NCI-H82 (cell line): Measurements from ENCODE around the gene MATCAP1.
A peak's percentile ranks its signal among the peaks of the same experiment; 100 is the strongest.

Source experiments
- DNase-seq: peaks from one replicate; lab custom pipeline; 2025; lab: John Stamatoyannopoulos, UW

The MATCAP1 gene

GRCh38 chr16:67183627-67184452 is at the start of gene MATCAP1:
Gene MATCAP1, minus strand, starts transcription at chr16:67183963. Its CDS starts 3,353 bp downstream, at chr16:67180610.
- peak; percentile 99 for DNase-seq

DNA sequence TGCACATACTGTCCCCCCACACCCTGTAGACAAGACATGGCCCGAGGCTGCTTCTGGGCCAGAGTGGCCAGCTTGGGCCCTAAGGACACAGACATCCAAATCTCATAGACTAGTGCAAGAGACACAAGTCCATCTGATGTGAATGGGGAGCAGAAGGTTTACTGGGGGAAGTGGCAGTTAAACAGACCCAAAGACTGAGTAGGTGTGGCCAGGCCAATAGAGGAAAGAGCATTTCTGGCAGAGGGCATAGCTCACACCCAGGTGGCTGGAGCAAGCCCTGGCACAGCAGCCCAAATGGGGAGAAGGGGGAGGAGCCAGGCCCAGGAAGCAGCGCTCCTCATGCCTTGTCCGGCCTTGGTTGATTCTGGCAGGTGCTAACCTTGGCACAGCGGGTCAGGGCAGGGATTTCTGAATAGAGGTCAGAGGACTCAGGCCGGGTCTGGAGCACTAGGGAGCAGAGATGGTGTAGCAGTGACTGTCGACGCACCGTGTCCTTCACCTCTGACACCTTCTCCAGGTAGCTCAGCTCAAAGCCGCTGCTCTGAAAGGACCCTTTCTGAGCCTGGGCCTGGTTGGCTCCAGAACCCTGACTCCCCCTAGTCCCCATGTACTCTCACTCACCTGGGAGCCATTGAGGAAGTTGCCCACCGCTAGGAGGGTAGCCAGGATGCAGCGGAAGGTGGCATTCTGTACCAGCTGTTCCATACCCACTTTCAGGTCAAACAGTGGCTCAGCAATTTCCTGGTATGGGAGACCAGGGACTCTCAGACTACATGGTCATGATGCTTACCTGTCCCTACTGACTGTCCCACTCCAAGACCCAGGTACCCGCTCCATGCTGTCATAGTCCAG is 47.3 kb upstream of the MATCAP1 start:
- DNase-seq = no peak

DNA sequence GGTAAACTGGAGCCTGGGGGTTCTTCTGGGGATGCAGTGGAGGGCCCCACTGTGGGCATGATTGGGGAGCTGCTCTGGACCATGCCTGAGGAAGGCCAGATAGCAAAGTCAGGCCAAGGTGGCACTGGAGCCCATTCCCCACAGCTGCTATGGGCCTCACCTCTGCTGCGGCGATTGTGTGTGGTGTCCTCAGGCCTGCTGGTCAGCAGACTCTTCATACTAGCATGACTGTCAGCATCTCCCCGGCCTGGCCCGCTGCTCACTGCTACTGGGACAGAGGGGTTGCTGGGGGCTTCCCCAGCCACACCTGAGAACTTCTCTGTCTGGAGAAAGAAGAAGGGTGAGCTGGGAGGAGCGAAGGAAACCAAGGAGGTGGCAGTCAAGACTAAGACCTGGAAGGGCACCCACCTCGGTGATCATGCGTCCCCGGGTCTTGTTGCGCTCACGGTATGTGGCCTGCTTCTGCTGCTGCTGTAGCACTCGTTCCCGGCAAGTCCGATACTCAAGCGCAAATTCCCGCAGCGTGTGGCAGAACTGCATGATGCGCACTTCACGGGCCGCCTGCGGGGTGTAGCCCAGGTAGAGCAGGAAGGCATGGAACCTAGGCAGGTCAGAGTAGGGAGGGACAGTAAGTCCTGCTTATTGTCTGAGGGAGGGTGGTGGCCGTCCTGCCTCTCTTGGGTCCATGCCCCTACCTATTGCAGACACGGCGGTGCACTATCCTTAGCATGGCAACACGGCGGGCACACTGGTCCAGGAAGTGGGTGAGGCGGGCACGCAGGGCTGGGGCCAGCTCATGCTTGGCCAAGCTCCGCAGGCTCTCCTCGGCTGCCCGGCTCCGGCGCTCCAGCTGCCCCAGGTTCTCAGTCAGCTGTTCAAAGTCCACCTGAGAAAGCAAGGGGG is 46.4 kb upstream of the MATCAP1 start:
- DNase-seq = no peak

DNA sequence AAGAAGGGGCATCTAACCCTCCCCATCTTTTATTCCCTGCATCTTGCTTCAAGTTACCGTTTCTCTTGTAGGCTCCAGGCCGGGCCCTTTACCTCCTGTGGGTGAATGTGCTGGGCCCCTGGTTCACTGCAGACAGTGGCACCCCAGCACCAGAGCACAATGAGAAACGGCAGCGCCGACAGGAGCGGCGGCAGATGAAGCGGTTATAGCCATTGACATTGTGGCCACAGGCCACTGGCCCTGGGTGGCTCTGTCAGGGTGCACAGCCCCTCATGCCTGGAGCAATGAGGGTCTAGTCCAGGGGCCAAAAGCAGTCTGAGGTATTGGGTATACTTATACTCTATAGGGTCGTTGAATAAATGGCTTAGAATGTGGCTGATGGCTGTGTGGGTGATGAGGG is 45.1 kb upstream of the MATCAP1 start:
- no peak for DNase-seq

DNA sequence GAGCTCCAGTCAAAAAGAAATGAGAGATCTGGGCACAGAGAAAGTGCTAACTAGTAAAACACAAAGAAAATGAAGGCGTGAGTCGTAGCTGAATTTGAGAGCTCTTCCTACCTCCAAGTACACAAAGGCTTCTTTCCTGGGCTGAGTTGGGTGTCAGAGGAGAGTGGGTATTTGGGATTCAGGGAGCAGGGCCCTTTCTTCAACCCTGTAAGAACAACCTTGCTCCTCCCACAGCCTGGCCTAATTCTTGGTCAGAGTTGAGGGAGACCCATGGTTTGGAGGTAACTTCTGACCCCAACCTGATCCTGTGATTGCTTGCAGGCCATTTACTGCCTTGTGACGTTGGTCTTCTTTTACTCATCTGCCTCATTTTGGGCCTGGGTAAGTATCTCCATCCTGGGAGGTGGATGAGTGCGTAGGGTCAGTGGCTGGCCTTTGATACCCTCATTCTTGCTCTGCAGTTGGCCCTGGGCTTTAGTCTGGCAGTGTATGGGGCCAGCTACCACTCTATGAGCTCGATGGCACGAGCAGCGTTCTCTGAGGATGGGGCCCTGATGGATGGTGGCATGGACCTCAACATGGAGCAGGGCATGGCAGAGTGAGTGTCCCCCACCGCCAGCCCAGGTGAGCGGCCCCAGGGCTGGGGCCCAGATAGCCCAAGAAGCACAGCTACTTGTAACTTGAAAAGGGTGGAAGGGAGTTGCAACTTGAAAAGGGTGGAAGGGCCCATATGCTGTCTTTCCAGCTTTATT is 44.4 kb upstream of the MATCAP1 start:
- no peak for DNase-seq

GRCh38 chr16:67227567-67227921 is 43.8 kb upstream of the MATCAP1 start:
- no peak for DNase-seq

DNA sequence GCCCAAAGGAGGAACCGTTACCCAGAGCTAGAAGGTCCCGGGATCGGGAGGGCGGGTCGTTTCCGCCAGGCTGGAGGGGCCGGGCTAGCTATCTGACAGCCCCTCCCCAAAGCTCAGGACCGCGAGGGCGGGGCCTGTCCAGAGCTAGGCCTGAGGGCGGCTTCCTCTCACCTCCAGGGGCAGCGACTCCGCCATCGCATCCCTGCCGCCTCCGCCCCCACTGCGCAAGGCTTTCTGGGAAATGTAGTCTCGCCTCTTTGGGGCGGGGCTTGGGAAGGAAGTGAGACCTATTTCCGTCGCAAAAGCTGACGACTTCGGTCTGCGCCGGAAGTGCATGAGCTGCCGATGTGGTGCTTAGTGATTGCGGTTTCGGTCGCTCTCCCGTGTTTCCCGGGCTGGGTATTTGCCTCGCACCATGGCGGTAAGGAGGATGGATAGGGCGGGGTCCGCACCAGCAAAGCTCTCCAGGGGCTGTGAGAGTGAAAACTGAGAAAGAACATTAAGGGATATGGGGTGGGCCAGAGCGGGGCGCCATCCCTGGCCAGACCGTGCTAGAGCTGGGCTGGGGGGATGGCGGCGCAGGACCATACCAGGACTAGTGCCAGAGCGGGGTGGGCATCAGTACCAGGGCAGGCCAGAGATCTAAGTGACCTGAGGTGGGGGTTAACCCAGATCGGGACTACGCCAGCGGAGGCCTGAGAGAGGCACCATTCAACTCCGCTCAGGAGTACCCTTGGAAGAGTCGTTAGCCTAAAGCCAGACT is 43.2 kb upstream of the MATCAP1 start, which contains the start of gene TMEM208:
TSS of gene TMEM208 (plus strand) at position 327 of the 763 bp plus-strand sequence. CDS start at position 416, 89 bp downstream.
- peak; percentile 99 for DNase-seq

- no peak for DNase-seq
These were observed 42.6 kb upstream of the MATCAP1 start for GRCh38 chr16:67226295-67226803.

DNA sequence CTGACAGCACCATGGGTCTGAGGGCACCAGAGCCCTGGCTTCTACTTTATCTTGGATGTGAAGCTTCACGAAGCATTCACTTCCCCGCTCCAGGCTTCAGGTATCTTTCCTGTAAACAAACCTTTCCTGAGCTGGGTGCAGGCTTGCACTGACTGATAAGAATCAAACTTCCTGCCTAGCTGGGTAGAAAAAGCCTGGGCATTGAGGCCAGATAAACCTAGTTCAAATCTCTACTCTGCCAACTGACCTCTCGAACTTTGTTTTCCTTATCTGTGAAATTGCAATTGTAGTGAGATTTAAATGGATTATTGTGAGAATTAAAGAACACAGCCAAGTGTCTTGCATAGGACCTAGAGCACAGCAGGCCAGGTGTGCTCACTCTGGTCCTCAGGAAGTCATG is 40.2 kb upstream of the MATCAP1 start:
- DNase-seq = no peak

- DNase-seq = no peak
These were observed 33.1 kb upstream of the MATCAP1 start for GRCh38 chr16:67216612-67217490.

DNA sequence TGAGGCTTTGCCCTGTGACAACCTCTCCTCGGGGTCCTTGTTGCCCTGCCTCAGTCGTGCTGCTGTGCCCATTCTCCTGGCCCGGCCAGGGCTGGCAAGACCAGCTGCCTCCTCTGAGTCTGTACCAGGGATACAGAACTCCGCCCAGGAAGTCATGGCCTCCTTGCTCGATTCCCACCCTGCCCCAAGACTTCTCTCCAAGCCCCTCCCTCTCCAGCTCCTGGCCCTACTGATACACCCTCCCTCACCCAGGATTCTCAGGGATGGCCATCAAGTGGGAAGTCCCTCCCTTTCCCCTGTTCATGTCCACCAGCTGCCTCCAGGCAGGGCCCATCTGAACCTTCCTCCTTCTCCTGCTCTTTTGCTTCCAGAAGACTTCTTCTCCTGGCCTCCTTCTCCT is 31.9 kb upstream of the MATCAP1 start:
- no peak for DNase-seq

GRCh38 chr16:67213197-67214019 is 29.6 kb upstream of the MATCAP1 start:
- DNase-seq = no peak

- no peak for DNase-seq
These were observed 29.0 kb upstream of the MATCAP1 start for GRCh38 chr16:67212766-67213165.

DNA sequence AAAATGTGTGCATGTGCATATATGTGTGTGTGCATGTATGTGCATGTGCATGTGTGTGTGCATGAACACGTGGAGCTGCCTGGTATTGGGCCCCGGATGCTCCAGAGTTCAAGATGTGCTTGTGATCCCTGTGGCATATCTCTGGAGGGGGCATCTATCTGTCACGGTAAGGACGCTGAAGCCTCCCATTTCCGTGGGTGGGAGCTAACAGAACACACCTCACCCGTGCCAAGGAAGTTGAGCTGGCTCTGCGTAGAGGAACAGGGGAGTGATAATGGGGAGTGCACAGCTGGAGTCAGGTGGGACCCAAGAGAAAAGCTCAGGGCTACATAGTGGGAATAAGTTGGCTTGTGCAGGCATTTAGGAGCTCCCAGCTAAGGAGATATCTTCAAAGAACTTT is 27.9 kb upstream of the MATCAP1 start:
- no peak for DNase-seq

- no peak for DNase-seq
These were observed 26.5 kb upstream of the MATCAP1 start for GRCh38 chr16:67210069-67210937.

- DNase-seq = no peak
These were observed 25.8 kb upstream of the MATCAP1 start for GRCh38 chr16:67209565-67209964.

DNA sequence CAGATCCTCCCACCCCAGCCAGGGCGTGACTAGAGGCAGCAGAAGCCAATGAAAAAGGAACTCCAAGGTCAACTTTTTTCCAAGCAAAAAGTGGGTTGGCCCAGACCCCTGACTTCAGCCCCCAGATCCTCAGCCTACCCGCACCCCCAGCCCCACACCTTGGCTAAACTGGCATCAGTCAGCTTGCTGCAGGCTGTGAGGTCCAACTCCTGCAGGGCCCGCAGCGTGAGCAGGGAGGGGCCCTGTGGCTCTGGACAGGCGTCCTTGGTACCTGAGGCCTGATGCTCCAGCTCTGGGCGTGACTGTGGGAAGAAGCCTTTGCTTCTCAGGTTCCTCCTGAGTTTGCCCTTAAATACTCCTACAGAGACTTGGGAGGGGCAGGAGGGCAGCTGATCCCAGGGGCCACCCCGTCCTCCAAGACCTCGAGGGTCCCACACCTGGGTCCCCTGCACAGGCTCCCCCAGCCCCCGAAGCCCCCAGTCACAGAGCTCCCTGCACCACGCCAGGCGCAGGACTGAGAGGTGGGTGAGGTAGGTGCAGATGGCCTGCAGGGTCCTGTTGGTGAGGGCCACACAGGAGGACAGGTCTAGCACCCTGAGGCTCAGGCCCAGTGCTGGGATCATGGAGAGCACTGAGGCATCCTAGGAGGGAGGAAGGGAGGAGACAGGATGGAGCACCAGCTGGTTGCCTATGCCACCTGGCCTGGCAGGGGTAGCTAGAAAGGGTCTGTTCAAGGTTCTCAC is 24.6 kb upstream of the MATCAP1 start:
- DNase-seq = no peak
